ENCODE data around the gene CLDN16.

- TF ChIP-seq CTCF (IDR thresholded peaks at IDR 0.05; ENCODE audit: borderline replicate concordance, extremely low read depth, low read length, poor library complexity, severe bottlenecking) (no peak), EZH2 (IDR thresholded peaks at IDR 0.05; ENCODE audit: borderline replicate concordance, low read depth, low read length, severe bottlenecking) (no peak)
These were observed 740 bp downstream of the CLDN16 start for GRCh38 chr3:190388703-190389102.

Measured in DND-41 (cell line).